Activated CD4-positive, alpha-beta memory T cell treated with anti-CD3 and anti-CD28 coated beads, Interleukin-2, amount 10 ng/mL, durations not matched to agents 7 days and 5 days (primary cell): ENCODE data around the gene LEFTY1. TPM values are rescaled to one million over a fixed set of nuclear protein-coding genes. Genes with fewer than 3 reads are reported as not detected.
"Not testable (repeated sequence)": the region's sequence is repeated elsewhere in the genome, so short reads cannot be mapped to it uniquely, and the experiment has no call there.

Experiments
- CTCF ChIA-PET: fragments of 350-600 bp; sonication (Branson Sonifier 250); formaldehyde crosslinking; loops from one replicate; lab custom pipeline; 2021; ENCODE audit warnings: antibody characterized with exemption, inconsistent platforms; lab: Charles Lee
- POLR2A ChIA-PET: fragments of 350-600 bp; sonication (Branson Sonifier 250); formaldehyde crosslinking; loops from one replicate; lab custom pipeline; 2021; ENCODE audit warnings: antibody characterized with exemption; lab: Charles Lee
- DNase-seq: peaks from one replicate; pipeline ENCODE4 v3.0.0-alpha.2; 2020
- H3K27ac Mint-ChIP-seq: one replicate; pipeline ENCODE4 v1.8.0; 2021; ENCODE audit warnings: mild to moderate bottlenecking, mixed read lengths
- H3K27me3 Mint-ChIP-seq: one replicate; pipeline ENCODE4 v1.8.0; 2021; ENCODE audit warnings: mixed read lengths
- H3K36me3 Mint-ChIP-seq: one replicate; pipeline ENCODE4 v1.8.0; 2021; ENCODE audit warnings: low read depth, mixed read lengths
- H3K4me1 Mint-ChIP-seq: one replicate; pipeline ENCODE4 v1.8.0; 2021; ENCODE audit warnings: mixed read lengths
- H3K4me3 Mint-ChIP-seq: one replicate; pipeline ENCODE4 v1.8.0; 2021; ENCODE audit warnings: mild to moderate bottlenecking, mixed read lengths
- H3K9me3 Mint-ChIP-seq: one replicate; pipeline ENCODE4 v1.8.0; 2021; ENCODE audit warnings: mixed read lengths
- total RNA-seq, 2 experiments: library from RNA; stranded (reverse); gene quantifications; one replicate each; pipeline ENCODE4 v1.2.3, GENCODE V29; 2021

Gene LEFTY1
- total RNA-seq, result not detected

GRCh38 chr1:225888898-225889601 is at the start of gene LEFTY1:
Gene LEFTY1 (minus strand): TSS chr1:225889146. CDS start chr1:225889066, 80 bp downstream.
- H3K4me1 Mint-ChIP-seq, result peaks cover 7% of the 10 kb centered on the region
- ChIA-PET POLR2A (interaction anchor here (1.1 to 3.6 kb wide), 4 partner anchors 7 to 35 kb away, joined by 4 to 20 read pairs (median 6); partner anchors contain the start of genes PYCR2 and TMEM63A), CTCF (interaction anchor here (1.0 to 1.4 kb wide), 2 partner anchors 20 to 112 kb away, joined by 3 read pairs; partner anchors contain the start of gene SRP9)
- no peak for DNase-seq
- H3K27me3 Mint-ChIP-seq, result peaks cover 9% of the 10 kb centered on the region
- H3K27ac Mint-ChIP-seq, result no peak within 1 kb of the TSS
- no peaks in the 10 kb centered on the region for H3K9me3 Mint-ChIP-seq
- H3K4me3 Mint-ChIP-seq, result no peak within 1 kb of the TSS
- H3K36me3 Mint-ChIP-seq, result no peaks in the 10 kb centered on the region

GRCh38 chr1:225937048-225937968 is 48.4 kb upstream of the LEFTY1 start:
- CTCF ChIA-PET, result interaction anchor here (0.6 to 1.2 kb wide), 4 partner anchors 8 to 49 kb away, joined by 3 to 4 read pairs (median 3); no protein-coding TSS in a partner anchor
- Mint-ChIP-seq H3K27me3 (peaks cover 1% of the 10 kb centered on the region), H3K27ac (no peak overlapping the region), H3K4me1 (no peaks in the 10 kb centered on the region), H3K36me3 (no peaks in the 10 kb centered on the region), H3K9me3 (no peaks in the 10 kb centered on the region), H3K4me3 (no peak overlapping the region)
- DNase-seq, result no peak
- POLR2A ChIA-PET, result interaction anchor here (0.8 to 1.6 kb wide), 3 partner anchors 13 to 160 kb away, joined by 3 to 4 read pairs (median 3); partner anchors contain the start of genes PYCR2 and SRP9

GRCh38 chr1:225936523-225936922 is 47.6 kb upstream of the LEFTY1 start:
- DNase-seq, result no peak
- Mint-ChIP-seq H3K27me3 (peaks cover 1% of the 10 kb centered on the region), H3K9me3 (no peaks in the 10 kb centered on the region), H3K36me3 (no peaks in the 10 kb centered on the region), H3K4me3 (no peak overlapping the region), H3K4me1 (no peaks in the 10 kb centered on the region), H3K27ac (no peak overlapping the region)
- ChIA-PET POLR2A (interaction anchor here (0.8 kb wide), 1 partner anchor 13 kb away, joined by 3 read pairs; the partner anchor contains the start of gene PYCR2), CTCF (interaction anchor here (0.6 to 1.2 kb wide), 3 partner anchors 13 to 25 kb away, joined by 3 to 4 read pairs (median 3); no protein-coding TSS in a partner anchor)

- not testable (repeated sequence) for H3K4me3 Mint-ChIP-seq, H3K9me3 Mint-ChIP-seq, H3K27me3 Mint-ChIP-seq, H3K4me1 Mint-ChIP-seq, DNase-seq, H3K36me3 Mint-ChIP-seq, H3K27ac Mint-ChIP-seq
- POLR2A ChIA-PET, result interaction anchor here (0.8 kb wide), 1 partner anchor 12 kb away, joined by 3 read pairs; the partner anchor contains the start of gene PYCR2
- CTCF ChIA-PET, result interaction anchor here (0.6 kb wide), 1 partner anchor 14 kb away, joined by 4 read pairs; no protein-coding TSS in a partner anchor
Observed at GRCh38 chr1:225936086-225936485, 47.1 kb upstream of the LEFTY1 start.

- Mint-ChIP-seq H3K9me3 (no peaks in the 10 kb centered on the region), H3K27me3 (no peaks in the 10 kb centered on the region), H3K36me3 (no peaks in the 10 kb centered on the region), H3K4me1 (no peaks in the 10 kb centered on the region), H3K27ac (no peak overlapping the region), H3K4me3 (no peak overlapping the region)
- ChIA-PET POLR2A (no interaction called here), CTCF (interaction anchor here (0.8 kb wide), 1 partner anchor 11 kb away, joined by 4 read pairs; the partner anchor contains the start of gene PYCR2)
- DNase-seq, result no peak
Observed at GRCh38 chr1:225934711-225935110, 45.8 kb upstream of the LEFTY1 start.

GRCh38 chr1:225933072-225933471 is 44.1 kb upstream of the LEFTY1 start:
- Mint-ChIP-seq H3K27ac (no peak overlapping the region), H3K4me1 (peaks cover 11% of the 10 kb centered on the region), H3K4me3 (no peak overlapping the region), H3K9me3 (no peaks in the 10 kb centered on the region), H3K36me3 (no peaks in the 10 kb centered on the region), H3K27me3 (no peaks in the 10 kb centered on the region)
- POLR2A ChIA-PET, result interaction anchor here (0.5 to 1.7 kb wide), 2 partner anchors 9 to 141 kb away, joined by 5 read pairs; partner anchors contain the start of gene PYCR2
- CTCF ChIA-PET, result interaction anchor here (1.1 kb wide), 1 partner anchor 11 kb away, joined by 3 read pairs; no protein-coding TSS in a partner anchor
- DNase-seq, result no peak

- Mint-ChIP-seq H3K36me3 (no peaks in the 10 kb centered on the region), H3K4me3 (no peak overlapping the region), H3K27ac (no peak overlapping the region), H3K4me1 (peaks cover 14% of the 10 kb centered on the region), H3K27me3 (no peaks in the 10 kb centered on the region), H3K9me3 (no peaks in the 10 kb centered on the region)
- DNase-seq, result no peak
- ChIA-PET CTCF (interaction anchor here (0.6 to 0.9 kb wide), 2 partner anchors 21 to 150 kb away, joined by 4 read pairs; no protein-coding TSS in a partner anchor), POLR2A (interaction anchor here (1.3 kb wide), 1 partner anchor 12 kb away, joined by 3 read pairs; no protein-coding TSS in a partner anchor)
Observed at GRCh38 chr1:225931270-225932136, 42.6 kb upstream of the LEFTY1 start.

GRCh38 chr1:225930566-225930965 is 41.6 kb upstream of the LEFTY1 start:
- Mint-ChIP-seq H3K4me1 (peaks cover 14% of the 10 kb centered on the region), H3K27ac (no peak overlapping the region), H3K36me3 (no peaks in the 10 kb centered on the region), H3K9me3 (no peaks in the 10 kb centered on the region), H3K27me3 (no peaks in the 10 kb centered on the region), H3K4me3 (no peak overlapping the region)
- CTCF ChIA-PET, result interaction anchor here (0.9 kb wide), 1 partner anchor 20 kb away, joined by 4 read pairs; no protein-coding TSS in a partner anchor
- POLR2A ChIA-PET, result interaction anchor here (1.3 kb wide), 1 partner anchor 11 kb away, joined by 3 read pairs; no protein-coding TSS in a partner anchor
- DNase-seq, result no peak

GRCh38 chr1:225929462-225929861 is 40.5 kb upstream of the LEFTY1 start:
- H3K27me3 Mint-ChIP-seq, H3K27ac Mint-ChIP-seq, DNase-seq, H3K9me3 Mint-ChIP-seq, H3K4me3 Mint-ChIP-seq, H3K36me3 Mint-ChIP-seq: not testable (repeated sequence)
- peaks cover 19% of the 10 kb centered on the region for H3K4me1 Mint-ChIP-seq
- ChIA-PET CTCF (interaction anchor here (0.6 to 2.1 kb wide), 4 partner anchors 9 to 486 kb away, joined by 4 to 6 read pairs (median 4); no protein-coding TSS in a partner anchor), POLR2A (interaction anchor here (1.0 to 2.0 kb wide), 3 partner anchors 47 to 461 kb away, joined by 3 to 5 read pairs (median 4); partner anchors contain the start of genes SRP9 and TMEM63A)

GRCh38 chr1:225928186-225929175 is 39.5 kb upstream of the LEFTY1 start:
- POLR2A ChIA-PET, result interaction anchor here (1.0 to 2.0 kb wide), 3 partner anchors 46 to 460 kb away, joined by 3 to 5 read pairs (median 4); partner anchors contain the start of genes SRP9 and TMEM63A
- Mint-ChIP-seq H3K4me3 (no peak overlapping the region), H3K36me3 (peaks cover 5% of the 10 kb centered on the region)

More at GRCh38 chr1:225928186-225929175, 39.5 kb upstream of the LEFTY1 start:
- Mint-ChIP-seq H3K9me3 (no peaks in the 10 kb centered on the region), H3K27ac (peak overlapping the region; percentile 58), H3K4me1 (peaks cover 19% of the 10 kb centered on the region), H3K27me3 (no peaks in the 10 kb centered on the region)
- CTCF ChIA-PET, result interaction anchor here (1.0 to 2.1 kb wide), 3 partner anchors 10 to 33 kb away, joined by 4 to 6 read pairs (median 4); no protein-coding TSS in a partner anchor
- no peak for DNase-seq
